Panc1 (cell line): Measurements from ENCODE around the gene OR4A47. TPM values are rescaled to one million over a fixed set of nuclear protein-coding genes. Genes with fewer than 3 reads are reported as not detected.

ENCODE experiments used
- ATAC-seq: fragments of 200-7000 bp; cut with Tn5 transposase; 2 replicates; pipeline ENCODE4 v1.9.1; 2020; ENCODE audit warnings: mild to moderate bottlenecking, moderate library complexity
- BruUV-seq: library from RNA; stranded (reverse); fragments of 400-500 nt; replicated peaks from 2 replicates; lab custom pipeline; 2021; lab: Mats Ljungman, UMichigan
- CTCF ChIA-PET: fragments of 300-600 bp; sonication (Branson Sonifier 250); formaldehyde crosslinking; loops from one replicate; lab custom pipeline; 2022; ENCODE audit warnings: antibody characterized with exemption; lab: Charles Lee
- POLR2A ChIA-PET: fragments of 300-600 bp; sonication (Branson Sonifier 250); formaldehyde crosslinking; loops from one replicate; lab custom pipeline; 2022; ENCODE audit warnings: antibody characterized with exemption; lab: Charles Lee
- DNase-seq: peaks from one replicate; pipeline ENCODE4 v3.0.0-alpha.2; 2010; ENCODE audit warnings: low read depth, low spot score
- H3K27ac ChIP-seq: 2 replicates; pipeline ENCODE4 v1.5.1; 2011; ENCODE audit warnings: mild to moderate bottlenecking, low read length, inconsistent platforms
- H3K27me3 ChIP-seq: fragments of 200-500 bp; sonication (Bioruptor generic); 2 replicates; pipeline ENCODE4 v1.6.0; 2014; ENCODE audit warnings: low read length, inconsistent platforms; ENCODE audit not compliant: control insufficient read depth, insufficient read depth
- H3K36me3 ChIP-seq: fragments of 200-500 bp; sonication (Bioruptor generic); 2 replicates; pipeline ENCODE4 v1.5.1; 2014; ENCODE audit warnings: inconsistent platforms, mild to moderate bottlenecking, low read length, moderate library complexity; ENCODE audit not compliant: control insufficient read depth, insufficient read depth
- H3K4me1 ChIP-seq: 2 replicates; pipeline ENCODE4 v1.5.1; 2011; ENCODE audit warnings: inconsistent platforms, mild to moderate bottlenecking, low read length, moderate library complexity; ENCODE audit not compliant: control insufficient read depth, insufficient read depth
- H3K4me3 ChIP-seq, 2 experiments: 2 replicates each; pipeline ENCODE4 v1.5.1; 2011 to 2012; ENCODE audit warnings: low read depth in 2 of 2, low read length in 2 of 2, mild to moderate bottlenecking in 2 of 2, inconsistent platforms in 1 of 2, moderate library complexity in 1 of 2
- H3K9me3 ChIP-seq: fragments of 200-500 bp; sonication (Bioruptor generic); 2 replicates; pipeline ENCODE4 v1.5.1; 2014; ENCODE audit warnings: low read depth, mild to moderate bottlenecking, inconsistent platforms, low read length, moderate library complexity; ENCODE audit not compliant: control insufficient read depth, insufficient read depth
- CTCF ChIP-seq: fragments of 450-650 bp; IDR thresholded peaks from 2 replicates; pipeline ENCODE4 v1.5.1; 2017; ENCODE audit warnings: mild to moderate bottlenecking
- POLR2AphosphoS5 ChIP-seq: IDR thresholded peaks from 2 replicates; pipeline ENCODE4 v1.6.1; 2012; ENCODE audit warnings: mild to moderate bottlenecking, low read depth, low read length, moderate library complexity
- REST ChIP-seq, 2 experiments: IDR thresholded peaks; 2 replicates each; pipeline ENCODE4 v1.6.1; 2011 to 2012; ENCODE audit warnings: low read depth in 2 of 2, control low read depth in 1 of 2, low read length in 1 of 2, mild to moderate bottlenecking in 1 of 2, moderate library complexity in 1 of 2; ENCODE audit not compliant: insufficient read depth in 1 of 2
- SIN3A ChIP-seq: IDR thresholded peaks from 2 replicates; pipeline ENCODE4 v1.6.1; 2012; ENCODE audit warnings: low read depth, mild to moderate bottlenecking, low read length, moderate library complexity, borderline replicate concordance; ENCODE audit not compliant: insufficient read depth
- TCF7L2 ChIP-seq: IDR thresholded peaks from 2 replicates; pipeline ENCODE4 v1.6.1; 2011; ENCODE audit warnings: mild to moderate bottlenecking, low read depth, low read length, inconsistent platforms
- in situ Hi-C: cut with HindIII; loops from 2 replicates; pipeline ENCODE4 v1.10.0; 2016; ENCODE audit warnings: low sequenced_read_pairs, low pct_unique_long_range_greater_than_20kb
- intact Hi-C: fragments of 100-400 bp; cut with micrococcal nuclease; formaldehyde crosslinking; loops from one replicate; pipeline ENCODE4 v1.10.0; 2022; ENCODE audit not compliant: unreplicated experiment
- total RNA-seq: library from RNA; stranded (reverse); gene quantifications from one replicate; pipeline ENCODE4 v1.2.1, GENCODE V29; 2021; ENCODE audit not compliant: unreplicated experiment

The OR4A47 gene
- total RNA-seq, 1 experiment from 2014 or later = not detected

- ATAC-seq = no peak
- in situ Hi-C loops (no loop called here), intact Hi-C loops (no loop called here)
- H3K4me3 ChIP-seq = no peak overlapping the region
- TF ChIP-seq POLR2AphosphoS5 (no peak), CTCF (no peak), SIN3A (no peak), REST (IDR thresholded peaks at IDR 0.05; ENCODE audit: insufficient read depth in 1 of 2, low read depth in 2 of 2, low read length in 1 of 2) (no peak), TCF7L2 (no peak)
- H3K4me1 ChIP-seq = no peaks in the 10 kb centered on the region
- H3K27me3 ChIP-seq = no peaks in the 10 kb centered on the region
- H3K36me3 ChIP-seq = no peaks in the 10 kb centered on the region
- CTCF ChIA-PET = no interaction called here
- no peak overlapping the region for H3K27ac ChIP-seq
- no TSS peak for BruUV-seq
- H3K9me3 ChIP-seq = no peaks in the 10 kb centered on the region
- no peak for DNase-seq
- POLR2A ChIA-PET = no interaction called here
Observed at GRCh38 chr11:48538991-48539390, 50.4 kb downstream of the OR4A47 start.

Other genes with a start within 250 kb of the OR4A47 start
- gene OR4X2, start 243.7 kb upstream of the OR4A47 start, total RNA-seq = not detected
- gene OR4X1, start 224.9 kb upstream of the OR4A47 start, total RNA-seq = not detected
- gene OR4S1, start 182.6 kb upstream of the OR4A47 start, total RNA-seq = not detected
- not detected for gene OR4C3, start 163.9 kb upstream of the OR4A47 start, total RNA-seq
- gene OR4C5, start 122.3 kb upstream of the OR4A47 start, total RNA-seq = not detected